A673 (cell line): Measurements from ENCODE around the gene RPH3AL. TPM values are rescaled to one million over a fixed set of nuclear protein-coding genes. Genes with fewer than 3 reads are reported as not detected.

Experiments used
- BruUV-seq: library from RNA; stranded (reverse); fragments of 400-500 nt; replicated peaks from 2 replicates; lab custom pipeline; 2021; lab: Mats Ljungman, UMichigan
- CTCF ChIA-PET: fragments of 300-600 bp; sonication (Branson Sonifier 250); formaldehyde crosslinking; loops from one replicate; lab custom pipeline; 2022; ENCODE audit warnings: antibody characterized with exemption; lab: Charles Lee
- POLR2A ChIA-PET: fragments of 300-600 bp; sonication (Branson Sonifier 250); formaldehyde crosslinking; loops from one replicate; lab custom pipeline; 2022; ENCODE audit warnings: antibody characterized with exemption; ENCODE audit not compliant: low non-redundant PET; lab: Charles Lee
- DNase-seq: peaks from one replicate; pipeline ENCODE4 v3.0.0-alpha.2; 2015; ENCODE audit warnings: low spot score
- H3K27ac ChIP-seq: fragments of 200-600 bp; sonication (generic); 2 replicates; pipeline ENCODE4 v1.5.1; 2016; ENCODE audit warnings: mixed run types, low read depth, mild to moderate bottlenecking, mixed read lengths, antibody characterized with exemption, low read length; ENCODE audit not compliant: poor library complexity, severe bottlenecking
- H3K27me3 ChIP-seq: fragments of 200-600 bp; sonication (generic); replicated peaks from 2 replicates; pipeline ENCODE4 v1.6.1; 2017; ENCODE audit warnings: mixed run types, low read depth, mild to moderate bottlenecking, mixed read lengths, antibody characterized with exemption, low read length; ENCODE audit not compliant: insufficient read depth, poor library complexity
- H3K36me3 ChIP-seq: fragments of 200-600 bp; sonication (generic); 2 replicates; pipeline ENCODE4 v1.6.1; 2016; ENCODE audit warnings: mixed run types, mild to moderate bottlenecking, mixed read lengths, antibody characterized with exemption, low read length; ENCODE audit not compliant: insufficient read depth, poor library complexity, severe bottlenecking
- H3K4me1 ChIP-seq: fragments of 200-600 bp; sonication (generic); 2 replicates; pipeline ENCODE4 v1.6.1; 2017; ENCODE audit warnings: mixed run types, mild to moderate bottlenecking, mixed read lengths, antibody characterized with exemption, low read length; ENCODE audit not compliant: insufficient read depth, poor library complexity, severe bottlenecking
- H3K4me3 ChIP-seq: fragments of 200-600 bp; sonication (generic); 2 replicates; pipeline ENCODE4 v1.5.1; 2016; ENCODE audit warnings: low read depth, mixed run types, mild to moderate bottlenecking, mixed read lengths, low read length; ENCODE audit not compliant: poor library complexity, severe bottlenecking
- H3K9me3 ChIP-seq: fragments of 200-600 bp; sonication (generic); 2 replicates; pipeline ENCODE4 v1.6.1; 2016; ENCODE audit warnings: mixed run types, low read depth, mild to moderate bottlenecking, mixed read lengths, antibody characterized with exemption, low read length; ENCODE audit not compliant: poor library complexity, severe bottlenecking
- CTCF ChIP-seq: fragments of 300-800, 200-600 bp; sonication (generic); conservative IDR thresholded peaks from 2 replicates; pipeline ENCODE4 v1.5.1; 2017; ENCODE audit warnings: low read depth, mild to moderate bottlenecking, antibody characterized with exemption, low read length, moderate library complexity, mixed read lengths
- EZH2 ChIP-seq: fragments of 200-600 bp; sonication (generic); IDR thresholded peaks from 2 replicates; pipeline ENCODE4 v1.6.1; 2017; ENCODE audit warnings: borderline replicate concordance, low read depth, mild to moderate bottlenecking, mixed read lengths, antibody characterized with exemption, low read length; ENCODE audit not compliant: poor library complexity, severe bottlenecking
- intact Hi-C: fragments of 100-400 bp; cut with micrococcal nuclease; formaldehyde crosslinking; loops from one replicate; pipeline ENCODE4 v1.10.0; 2022; ENCODE audit not compliant: unreplicated experiment
- total RNA-seq: library from RNA; stranded (reverse); gene quantifications from 2 replicates; pipeline ENCODE4 v1.2.3, GENCODE V29; 2021

The RPH3AL gene
- total RNA-seq, 1 experiment from 2014 or later, result 0.82 TPM

GRCh38 chr17:246851-247421, 105.7 kb downstream of the RPH3AL start:
- Histone ChIP-seq H3K9me3 (no peaks in the 10 kb centered on the region), H3K36me3 (no peaks in the 10 kb centered on the region), H3K4me1 (no peaks in the 10 kb centered on the region), H3K27ac (no peak overlapping the region), H3K4me3 (no peak overlapping the region), H3K27me3 (no peaks in the 10 kb centered on the region)
- ChIA-PET POLR2A (no interaction called here), CTCF (no interaction called here)
- BruUV-seq, result no TSS peak
- intact Hi-C loops, result no loop called here
- no peak for DNase-seq
- no peak for TF ChIP-seq CTCF
- TF ChIP-seq EZH2, result no peak

GRCh38 chr17:246226-246625, 106.4 kb downstream of the RPH3AL start:
- Histone ChIP-seq H3K4me1 (no peaks in the 10 kb centered on the region), H3K9me3 (no peaks in the 10 kb centered on the region), H3K27me3 (no peaks in the 10 kb centered on the region), H3K27ac (no peak overlapping the region), H3K36me3 (no peaks in the 10 kb centered on the region), H3K4me3 (no peak overlapping the region)
- intact Hi-C loops, result no loop called here
- TF ChIP-seq EZH2 (no peak), CTCF (no peak)
- ChIA-PET CTCF (no interaction called here), POLR2A (no interaction called here)
- no TSS peak for BruUV-seq
- DNase-seq, result no peak

GRCh38 chr17:245611-246010, 107.0 kb downstream of the RPH3AL start:
- intact Hi-C loops, result no loop called here
- POLR2A ChIA-PET, result no interaction called here
- Histone ChIP-seq H3K9me3 (no peaks in the 10 kb centered on the region), H3K27me3 (no peaks in the 10 kb centered on the region), H3K4me3 (no peak overlapping the region), H3K36me3 (no peaks in the 10 kb centered on the region), H3K27ac (no peak overlapping the region), H3K4me1 (no peaks in the 10 kb centered on the region)
- TF ChIP-seq EZH2 (no peak), CTCF (no peak)
- CTCF ChIA-PET, result no interaction called here
- no TSS peak for BruUV-seq
- no peak for DNase-seq
